Measurements from ENCODE around the gene TECTB. TPM values are rescaled to one million over a fixed set of nuclear protein-coding genes. Genes with fewer than 3 reads are reported as not detected.

TECTB gene
- total and polyA plus RNA-seq, 2 experiments from 2014 or later = 0.21 TPM; not detected in 1

DNA sequence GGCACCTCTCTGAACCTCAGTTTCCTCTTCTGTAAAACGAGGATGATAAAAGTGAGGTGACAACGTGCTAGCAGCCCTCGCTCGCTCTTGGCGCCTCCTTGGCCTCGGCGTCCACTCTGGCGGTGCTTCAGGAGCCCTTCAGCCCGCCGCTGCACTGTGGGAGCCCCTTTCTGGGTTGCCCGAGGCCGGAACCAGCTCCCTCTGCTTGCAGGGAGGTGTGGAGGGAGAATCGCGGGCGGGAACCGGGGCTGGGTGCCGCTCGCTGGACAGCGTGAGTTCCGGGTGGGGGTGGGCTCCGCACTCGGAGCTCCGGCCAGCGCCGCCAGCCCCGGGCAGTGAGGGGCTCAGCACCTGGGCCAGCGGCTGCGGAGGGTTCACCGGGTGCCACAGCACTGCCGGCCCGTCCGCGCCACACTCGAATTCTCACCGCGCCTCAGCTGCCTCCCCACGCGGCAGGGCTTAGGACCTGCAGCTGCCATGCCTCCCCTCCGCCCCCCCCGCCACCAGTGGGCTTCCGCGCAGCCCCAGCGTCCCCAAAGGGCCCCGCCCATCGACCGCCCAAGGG, 66.4 kb downstream of the TECTB start:
- H3K9me2 ChIP-seq (ENCODE audit: insufficient read depth) = no peaks in the 10 kb centered on the region
- in situ Hi-C loops (cut with MboI) = no loop called here
- H3K4me1 ChIP-seq (ENCODE audit: insufficient read depth) = no peaks in the 10 kb centered on the region
- H3K27ac ChIP-seq = no peak overlapping the region
- WGBS, 2 experiments (ENCODE audit: low coverage in 1 of 2, low lambda C conversion rate in 2 of 2, missing lambda C conversion rate in 2 of 2) = 89% methylated on average over 18 to 46 of the region's 46 CpGs
- H2AFZ ChIP-seq = no peak overlapping the region
- TF ChIP-seq EZH2phosphoT487 (IDR thresholded peaks at IDR 0.05; ENCODE audit: insufficient read depth, low read depth) (no peak), EZH2 (IDR thresholded peaks at IDR 0.05; ENCODE audit: insufficient read depth, poor library complexity, severe bottlenecking) (no peak)
- H3K9ac ChIP-seq = no peak overlapping the region
- no peaks in the 10 kb centered on the region for H3K27me3 ChIP-seq (replicated peaks; ENCODE audit: insufficient read depth)
- H3K4me3 ChIP-seq = no peak overlapping the region
- no peaks in the 10 kb centered on the region for H4K20me1 ChIP-seq (ENCODE audit: insufficient read depth)
- H3K79me2 ChIP-seq (ENCODE audit: insufficient read depth) = no peaks in the 10 kb centered on the region
- H3K36me3 ChIP-seq (ENCODE audit: low read depth) = no peaks in the 10 kb centered on the region
- no peaks in the 10 kb centered on the region for H3F3A ChIP-seq (ENCODE audit: insufficient read depth)
- H3K4me2 ChIP-seq (ENCODE audit: unreplicated experiment) = no peak overlapping the region
- H3K9me3 ChIP-seq (ENCODE audit: low read depth) = no peaks in the 10 kb centered on the region
- no peak for DNase-seq

- Histone ChIP-seq H3K9ac (no peak overlapping the region), H3K4me3 (no peak overlapping the region), H3K79me2 (ENCODE audit: insufficient read depth) (no peaks in the 10 kb centered on the region), H3K36me3 (ENCODE audit: low read depth) (no peaks in the 10 kb centered on the region), H3K27me3 (replicated peaks; ENCODE audit: insufficient read depth) (no peaks in the 10 kb centered on the region), H3F3A (ENCODE audit: insufficient read depth) (no peaks in the 10 kb centered on the region), H3K4me2 (ENCODE audit: unreplicated experiment) (no peak overlapping the region), H3K9me2 (ENCODE audit: insufficient read depth) (no peaks in the 10 kb centered on the region), H3K27ac (no peak overlapping the region), H3K9me3 (ENCODE audit: low read depth) (no peaks in the 10 kb centered on the region), H4K20me1 (ENCODE audit: insufficient read depth) (no peaks in the 10 kb centered on the region), H3K4me1 (ENCODE audit: insufficient read depth) (no peaks in the 10 kb centered on the region), H2AFZ (no peak overlapping the region)
- TF ChIP-seq EZH2phosphoT487 (IDR thresholded peaks at IDR 0.05; ENCODE audit: insufficient read depth, low read depth) = no peak
- no peak for TF ChIP-seq EZH2 (IDR thresholded peaks at IDR 0.05; ENCODE audit: insufficient read depth, poor library complexity, severe bottlenecking)
- in situ Hi-C loops (cut with MboI) = no loop called here
- DNase-seq = no peak
- WGBS, 2 experiments (ENCODE audit: low coverage in 1 of 2, low lambda C conversion rate in 2 of 2, missing lambda C conversion rate in 2 of 2) = 85 to 88% methylated on average over 8 of the region's 8 CpGs
These were observed 67.9 kb downstream of the TECTB start for GRCh38 chr10:112351146-112351545.

DNA sequence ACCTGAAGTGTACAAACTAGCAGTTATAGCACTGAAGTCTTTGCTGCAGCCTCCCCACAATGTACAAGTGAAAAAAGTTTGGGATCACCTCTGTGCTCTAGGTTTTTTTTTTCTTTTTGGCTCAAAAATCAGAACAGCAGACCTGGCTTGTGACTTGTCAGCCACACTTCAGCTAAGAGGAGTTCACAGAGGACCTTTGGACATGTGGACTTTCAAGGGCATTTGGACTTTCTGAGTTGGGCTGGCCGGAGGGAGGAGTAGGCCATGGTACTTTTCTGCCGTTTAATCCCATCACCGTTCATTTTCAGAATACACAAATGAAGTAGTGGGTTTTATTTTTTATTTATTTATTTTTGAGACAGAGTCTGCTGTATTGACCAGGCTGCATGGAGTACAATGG, 68.8 kb downstream of the TECTB start:
- no peaks in the 10 kb centered on the region for H3K9me3 ChIP-seq (ENCODE audit: low read depth)
- H3K9ac ChIP-seq = no peak overlapping the region
- H3K36me3 ChIP-seq (ENCODE audit: low read depth) = no peaks in the 10 kb centered on the region
- DNase-seq = no peak
- H3K27ac ChIP-seq = no peak overlapping the region
- WGBS, 2 experiments (ENCODE audit: low coverage in 1 of 2, low lambda C conversion rate in 2 of 2, missing lambda C conversion rate in 2 of 2) = 93 to 99% methylated on average over 3 of the region's 3 CpGs
- no peaks in the 10 kb centered on the region for H3F3A ChIP-seq (ENCODE audit: insufficient read depth)
- H3K4me2 ChIP-seq (ENCODE audit: unreplicated experiment) = no peak overlapping the region
- H3K79me2 ChIP-seq (ENCODE audit: insufficient read depth) = no peaks in the 10 kb centered on the region
- no peaks in the 10 kb centered on the region for H3K27me3 ChIP-seq (replicated peaks; ENCODE audit: insufficient read depth)
- H2AFZ ChIP-seq = no peak overlapping the region
- H3K4me1 ChIP-seq (ENCODE audit: insufficient read depth) = no peaks in the 10 kb centered on the region
- TF ChIP-seq EZH2phosphoT487 (IDR thresholded peaks at IDR 0.05; ENCODE audit: insufficient read depth, low read depth) (no peak), EZH2 (IDR thresholded peaks at IDR 0.05; ENCODE audit: insufficient read depth, poor library complexity, severe bottlenecking) (no peak)
- H3K4me3 ChIP-seq = no peak overlapping the region
- no peaks in the 10 kb centered on the region for H4K20me1 ChIP-seq (ENCODE audit: insufficient read depth)
- in situ Hi-C loops (cut with MboI) = no loop called here
- no peaks in the 10 kb centered on the region for H3K9me2 ChIP-seq (ENCODE audit: insufficient read depth)

DNA sequence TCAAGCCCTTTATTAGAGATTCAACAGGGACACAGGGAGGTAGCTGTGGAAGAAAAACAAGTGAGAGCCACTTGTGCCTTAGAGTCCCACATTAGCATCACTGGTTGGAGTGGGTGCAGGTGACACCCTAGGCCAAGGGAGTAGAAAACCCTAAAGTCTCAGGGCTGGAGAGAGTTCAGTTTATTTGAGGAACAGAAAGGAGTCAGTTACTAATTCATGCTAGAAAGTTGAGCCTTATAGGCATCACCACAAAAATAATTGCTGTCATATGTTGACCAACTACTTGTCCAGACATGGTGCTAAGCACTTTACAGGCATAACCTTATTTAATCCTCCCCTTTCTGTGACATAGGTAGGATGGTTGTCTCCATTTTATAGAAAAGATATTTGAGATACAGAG, 69.8 kb downstream of the TECTB start:
- in situ Hi-C loops (cut with MboI) = no loop called here
- no peak overlapping the region for H2AFZ ChIP-seq
- no peaks in the 10 kb centered on the region for H3K79me2 ChIP-seq (ENCODE audit: insufficient read depth)
- no peak for DNase-seq
- H3K36me3 ChIP-seq (ENCODE audit: low read depth) = no peaks in the 10 kb centered on the region
- no peak overlapping the region for H3K4me3 ChIP-seq
- H3K4me2 ChIP-seq (ENCODE audit: unreplicated experiment) = no peak overlapping the region
- no peaks in the 10 kb centered on the region for H3K27me3 ChIP-seq (replicated peaks; ENCODE audit: insufficient read depth)
- TF ChIP-seq EZH2 (IDR thresholded peaks at IDR 0.05; ENCODE audit: insufficient read depth, poor library complexity, severe bottlenecking) = no peak
- no peak for TF ChIP-seq EZH2phosphoT487 (IDR thresholded peaks at IDR 0.05; ENCODE audit: insufficient read depth, low read depth)
- H3K27ac ChIP-seq = no peak overlapping the region
- no peaks in the 10 kb centered on the region for H3K4me1 ChIP-seq (ENCODE audit: insufficient read depth)
- H3K9ac ChIP-seq = no peak overlapping the region
- no peaks in the 10 kb centered on the region for H3K9me2 ChIP-seq (ENCODE audit: insufficient read depth)
- no peaks in the 10 kb centered on the region for H3F3A ChIP-seq (ENCODE audit: insufficient read depth)
- H4K20me1 ChIP-seq (ENCODE audit: insufficient read depth) = no peaks in the 10 kb centered on the region
- no peaks in the 10 kb centered on the region for H3K9me3 ChIP-seq (ENCODE audit: low read depth)

Small RNAs within 50 kb of the gene (microRNA-seq; reads per million reads assigned to microRNA genes)
- not detected for gene MIR6715A (ENCODE audit: borderline number of aligned reads)
- gene MIR6715B (ENCODE audit: borderline number of aligned reads) = not detected

Small RNAs within 50 kb of the gene (small RNA-seq; reads per million reads assigned to genes)
- gene MIR6715A (ENCODE audit: low read depth, low replicate concordance) = not detected

Other genes starting within 250 kb of the TECTB start
- gene GPAM, start 99.6 kb upstream of the TECTB start, total RNA-seq (2014; rRNA removed; shearing (Covaris generic)) = 9.0 and 12.5 TPM in 2 replicates
- gene GPAM, start 99.6 kb upstream of the TECTB start, polyA plus RNA-seq (2016; fragmentation: Nextera tagmentation; extraction: Ambion mirVana) = 4.9 and 5.2 TPM in 2 replicates
- 1.8 and 3.2 TPM in 2 replicates for gene ACSL5, start 90.7 kb downstream of the TECTB start, total RNA-seq (2014; rRNA removed; shearing (Covaris generic))
- 1.5 and 1.7 TPM in 2 replicates for gene ACSL5, start 90.7 kb downstream of the TECTB start, polyA plus RNA-seq (2016; fragmentation: Nextera tagmentation; extraction: Ambion mirVana)
- 23.6 and 30.4 TPM in 2 replicates for gene ZDHHC6, start 163.5 kb downstream of the TECTB start, total RNA-seq (2014; rRNA removed; shearing (Covaris generic))
- 44.0 and 47.1 TPM in 2 replicates for gene ZDHHC6, start 163.5 kb downstream of the TECTB start, polyA plus RNA-seq (2016; fragmentation: Nextera tagmentation; extraction: Ambion mirVana)
- gene VTI1A, start 163.8 kb downstream of the TECTB start, total RNA-seq (2014; rRNA removed; shearing (Covaris generic)) = 21.6 and 27.2 TPM in 2 replicates
- 25.3 and 26.4 TPM in 2 replicates for gene VTI1A, start 163.8 kb downstream of the TECTB start, polyA plus RNA-seq (2016; fragmentation: Nextera tagmentation; extraction: Ambion mirVana)

Measured in GM23248 (cell line).